Sigmoid colon (tissue), 7 donors: ENCODE data around the gene CDK5RAP3. TPM values are rescaled to one million over a fixed set of nuclear protein-coding genes. Genes with fewer than 3 reads are reported as not detected.

Source experiments
- DNase-seq: peaks from one replicate; pipeline ENCODE4 v3.0.0-alpha.2; 2019
- H3K27ac ChIP-seq, 4 donors: fragments of 200-600 bp; sonication (generic); one replicate each; pipeline ENCODE4 v1.5.1; 2016 to 2019; ENCODE audit warnings: mild to moderate bottlenecking in 1 of 4
- H3K27me3 ChIP-seq, 3 donors: fragments of 200-600 bp; sonication (generic); one replicate each; pipeline ENCODE4 v1.5.1; 2019; ENCODE audit warnings: mild to moderate bottlenecking in 1 of 3
- H3K36me3 ChIP-seq, 4 donors: fragments of 200-600 bp; sonication (generic); one replicate each; pipeline ENCODE4 v1.5.1; 2016 to 2019
- H3K4me1 ChIP-seq, 4 donors: fragments of 200-600 bp; sonication (generic); one replicate each; pipeline ENCODE4 v1.5.1; 2017 to 2019
- H3K4me3 ChIP-seq, 4 donors: fragments of 200-600 bp; sonication (generic); one replicate each; pipeline ENCODE4 v1.5.1; 2017 to 2019; ENCODE audit warnings: mild to moderate bottlenecking in 2 of 4, moderate library complexity in 1 of 4
- H3K9me3 ChIP-seq, 4 donors: fragments of 200-600 bp in 3 of 4; sonication (generic) in 3 of 4; one replicate each; pipeline versions ENCODE4 v1.5.1 to v1.6.1; 2013 to 2019
- CTCF ChIP-seq, 4 experiments: fragments of 450-650 bp in 3 of 4; fragments of 200-600 bp in 1 of 4; IDR thresholded peaks; one replicate each; pipeline ENCODE4 v1.5.1; 2016 to 2019; ENCODE audit warnings: antibody characterized with exemption in 4 of 4, mild to moderate bottlenecking in 3 of 4, moderate library complexity in 2 of 4
- EP300 ChIP-seq, 4 donors: sonication (generic); formaldehyde crosslinking; IDR thresholded peaks; one replicate each; pipeline ENCODE4 v1.6.1; 2017; ENCODE audit warnings: antibody characterized with exemption in 4 of 4
- POLR2A ChIP-seq, 2 donors: fragments of 450-650 bp; IDR thresholded peaks; one replicate each; pipeline ENCODE4 v1.6.1; 2016; ENCODE audit warnings: antibody characterized with exemption in 2 of 2, mild to moderate bottlenecking in 2 of 2, moderate library complexity in 2 of 2
- POLR2AphosphoS5 ChIP-seq, 4 donors: sonication (generic); formaldehyde crosslinking; IDR thresholded peaks; one replicate each; pipeline ENCODE4 v1.6.1; 2017; ENCODE audit warnings: antibody characterized with exemption in 4 of 4
- WGBS, 2 donors: extraction: QIAGEN DNeasy Blood & Tissue Kit; methylation state at CpG; one replicate each; pipeline ENCODE4 v1.1.7; 2013; 5-methylcytosine and 5-hydroxymethylcytosine counted together
- intact Hi-C: fragments of 100-400 bp; cut with DNase I; formaldehyde crosslinking; loops from one replicate; pipeline ENCODE4 v1.15.1; 2023
- polyA plus RNA-seq, 3 donors: library from polyadenylated mRNA; stranded (reverse); fragments of 200-250 nt; gene quantifications; one replicate each; pipeline ENCODE4 v1.2.3, GENCODE V29; 2013
- total RNA-seq, 4 donors: library from RNA; depleted of rRNA; stranded (reverse); fragments of >200 nt; gene quantifications; one replicate each; pipeline ENCODE4 v1.1.0, GENCODE V29; 2016
- donor health status: healthy with polysubstance abuse.
- donor health status: Bipolar disorder and iron deficiency.
- donor health status: healthy.

CDK5RAP3 gene
- total and polyA plus RNA-seq, 7 donors = 43.5 to 200 (median 71.5) TPM

- DNase-seq = no peak
- Histone ChIP-seq H3K4me3 (peak overlapping the region in 3 of 4 donors; percentile 35 to 50 (median 49)), H3K9me3 (no peaks in the 10 kb centered on the region), H3K36me3 (no peaks in the 10 kb centered on the region), H3K27me3 (peaks cover 0 to 12% (median 7%) of the 10 kb centered on the region in 3 donors), H3K4me1 (peaks cover 0 to 47% (median 43%) of the 10 kb centered on the region in 4 donors), H3K27ac (peak overlapping the region; percentile 70 to 90 (median 76))
- TF ChIP-seq POLR2A (IDR thresholded peaks at IDR 0.05) (no peak), EP300 (IDR thresholded peaks at IDR 0.05) (no peak), POLR2AphosphoS5 (IDR thresholded peaks at IDR 0.05) (no peak), CTCF (IDR thresholded peaks at IDR 0.05) (no peak)
- WGBS, 2 donors = 19 to 35% methylated on average over 8 of the region's 8 CpGs
- intact Hi-C loops = loop anchor here (1.0 to 10.0 kb wide), 4 partner anchors 48 to 589 kb away; partner anchors contain the start of genes CBX1, HOXB7 and HOXB8
Measured at GRCh38 chr17:48025904-48026501, 55.1 kb downstream of the CDK5RAP3 start.

DNA sequence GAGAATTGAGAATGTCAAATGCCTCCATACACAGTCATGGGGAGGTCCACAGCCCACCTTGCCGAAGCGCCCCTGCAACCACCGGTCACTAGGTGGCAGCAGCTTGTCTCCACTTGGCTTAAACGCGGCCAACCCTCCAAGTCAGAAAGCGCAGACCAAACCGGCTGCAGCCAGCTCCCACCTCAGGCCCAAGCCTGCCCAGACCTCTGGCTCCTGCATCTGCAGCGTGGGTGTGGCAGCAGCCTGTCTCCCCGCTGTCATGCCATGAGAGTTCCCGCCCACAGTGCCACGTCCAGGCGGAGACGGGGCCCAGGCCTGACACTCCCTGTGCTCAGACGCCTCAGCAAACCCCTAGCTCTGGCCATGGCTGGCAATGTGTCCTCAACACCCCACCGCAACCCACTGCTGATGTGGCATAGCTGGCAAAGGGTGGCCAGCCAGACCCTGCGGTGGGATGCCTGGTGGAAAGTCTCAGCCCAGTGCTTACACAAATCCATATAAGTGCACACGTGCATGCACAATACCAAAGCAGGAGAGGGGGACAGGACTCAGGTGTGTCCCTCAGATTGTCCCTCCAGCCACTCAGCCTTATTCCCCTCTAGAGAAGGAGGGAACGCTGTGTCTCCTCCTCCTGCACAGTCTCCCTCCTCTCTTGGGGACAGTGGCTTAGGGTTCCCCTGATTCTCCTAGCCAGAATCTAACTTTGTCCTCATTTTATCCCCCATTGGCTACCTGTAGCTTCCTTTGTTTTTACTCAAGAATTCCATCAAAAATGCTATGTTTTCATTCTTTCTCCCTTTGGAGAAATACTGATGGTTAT is 55.8 kb downstream of the CDK5RAP3 start:
- intact Hi-C loops = loop anchor here (1.0 to 10.0 kb wide), 2 partner anchors 48 to 588 kb away; partner anchors contain the start of genes HOXB7 and HOXB8
- 14 to 29% methylated on average over 18 of the region's 18 CpGs for WGBS, 2 donors
- peaks cover 0 to 8% (median 7%) of the 10 kb centered on the region in 3 donors for H3K27me3 ChIP-seq
- peak; percentile 93 for DNase-seq
- H3K4me1 ChIP-seq = peaks cover 0 to 47% (median 43%) of the 10 kb centered on the region in 4 donors
- no peaks in the 10 kb centered on the region for H3K9me3 ChIP-seq
- H3K4me3 ChIP-seq = no peak overlapping the region
- peak overlapping the region; percentile 26 to 90 (median 76) for H3K27ac ChIP-seq
- peak; percentile 83 to 93 (median 88) for TF ChIP-seq CTCF (IDR thresholded peaks at IDR 0.05)
- TF ChIP-seq POLR2A (IDR thresholded peaks at IDR 0.05) = no peak
- no peak for TF ChIP-seq EP300 (IDR thresholded peaks at IDR 0.05)
- TF ChIP-seq POLR2AphosphoS5 (IDR thresholded peaks at IDR 0.05) = peak in 1 of 4 donors; percentile 40
- H3K36me3 ChIP-seq = no peaks in the 10 kb centered on the region

DNA sequence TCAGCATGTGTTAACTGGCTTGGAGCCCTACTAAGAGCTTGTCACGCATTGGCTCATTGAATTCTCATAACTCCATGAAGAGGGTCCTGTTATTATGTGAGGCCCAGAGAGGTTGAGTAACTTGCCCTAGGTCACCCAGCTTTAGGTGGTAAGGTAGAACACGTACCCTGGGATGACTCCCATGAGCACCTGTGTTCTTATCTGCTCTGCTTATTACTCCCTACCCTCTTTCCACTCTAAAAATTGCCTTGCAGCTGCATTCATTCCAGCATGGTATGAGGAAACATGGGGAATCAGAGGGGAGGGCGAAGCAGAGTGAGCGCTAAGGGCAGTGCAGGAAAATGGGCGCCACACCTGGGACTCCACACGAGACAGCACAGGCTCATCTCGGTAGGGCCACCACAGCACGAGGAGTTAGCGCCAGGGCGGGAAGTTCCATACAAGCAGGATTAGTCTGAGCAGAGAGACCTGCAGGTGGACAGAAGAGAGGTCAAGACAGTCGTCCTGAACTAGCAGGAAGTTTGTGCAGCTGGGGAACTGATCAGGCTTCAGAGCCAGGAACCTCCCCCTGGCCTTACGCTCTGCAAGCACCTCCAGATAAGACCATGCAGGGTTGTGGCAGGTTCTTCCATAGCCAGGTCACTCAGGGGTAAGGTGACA is 56.5 kb downstream of the CDK5RAP3 start:
- no peak for DNase-seq
- intact Hi-C loops = loop anchor here (10.0 kb wide), 1 partner anchor 587 kb away; the partner anchor contains the start of genes HOXB7 and HOXB8
- peaks cover 0 to 8% (median 7%) of the 10 kb centered on the region in 3 donors for H3K27me3 ChIP-seq
- TF ChIP-seq CTCF (IDR thresholded peaks at IDR 0.05) = no peak
- TF ChIP-seq POLR2A (IDR thresholded peaks at IDR 0.05) = no peak
- TF ChIP-seq POLR2AphosphoS5 (IDR thresholded peaks at IDR 0.05) = no peak
- TF ChIP-seq EP300 (IDR thresholded peaks at IDR 0.05) = no peak
- no peak overlapping the region for H3K4me3 ChIP-seq
- WGBS, 2 donors = 70 to 88% methylated on average over 12 of the region's 12 CpGs
- no peak overlapping the region for H3K27ac ChIP-seq
- no peaks in the 10 kb centered on the region for H3K9me3 ChIP-seq
- H3K4me1 ChIP-seq = peaks cover 0 to 47% (median 43%) of the 10 kb centered on the region in 4 donors
- no peaks in the 10 kb centered on the region for H3K36me3 ChIP-seq

- TF ChIP-seq POLR2A (IDR thresholded peaks at IDR 0.05) (no peak), CTCF (IDR thresholded peaks at IDR 0.05) (no peak), EP300 (IDR thresholded peaks at IDR 0.05) (no peak), POLR2AphosphoS5 (IDR thresholded peaks at IDR 0.05) (no peak)
- peaks cover 0 to 6% (median 0%) of the 10 kb centered on the region in 4 donors for H3K36me3 ChIP-seq
- H3K4me3 ChIP-seq = no peak overlapping the region
- H3K27me3 ChIP-seq = peaks cover 0 to 7% (median 0%) of the 10 kb centered on the region in 3 donors
- DNase-seq = no peak
- WGBS, 2 donors = 90 to 94% methylated on average over 1 of the region's 1 CpG
- intact Hi-C loops = loop anchor here (10.0 kb wide), 1 partner anchor 586 kb away; the partner anchor contains the start of genes HOXB7 and HOXB8
- H3K9me3 ChIP-seq = no peaks in the 10 kb centered on the region
- H3K4me1 ChIP-seq = peaks cover 0 to 38% (median 34%) of the 10 kb centered on the region in 4 donors
- no peak overlapping the region for H3K27ac ChIP-seq
Measured at GRCh38 chr17:48028736-48029135, 57.8 kb downstream of the CDK5RAP3 start.
